Measurements from ENCODE around the gene DOCK10.

DOCK10 gene

GRCh38 chr2:225020168-225020849, 22.0 kb downstream of the DOCK10 start:
- Histone ChIP-seq H3K4me1 (ENCODE audit: control insufficient read depth in 1 of 2, insufficient read depth in 1 of 2, low read depth in 1 of 2, low read length in 1 of 2) (peaks cover 3 to 12% of the 10 kb centered on the region in 2 experiments), H3K27me3 (no peaks in the 10 kb centered on the region), H3K4me3 (ENCODE audit: low read depth in 1 of 2, low read length in 1 of 2) (no peak overlapping the region), H3K36me3 (no peaks in the 10 kb centered on the region), H3K27ac (no peak overlapping the region), H3K9me3 (no peaks in the 10 kb centered on the region)
- no peak for TF ChIP-seq CTCF (IDR thresholded peaks at IDR 0.05)

GRCh38 chr2:225019105-225019504, 23.2 kb downstream of the DOCK10 start:
- Histone ChIP-seq H3K4me1 (ENCODE audit: control insufficient read depth in 1 of 2, insufficient read depth in 1 of 2, low read depth in 1 of 2, low read length in 1 of 2) (peaks cover 0 to 9% of the 10 kb centered on the region in 2 experiments), H3K36me3 (no peaks in the 10 kb centered on the region), H3K27me3 (no peaks in the 10 kb centered on the region), H3K27ac (no peak overlapping the region), H3K9me3 (no peaks in the 10 kb centered on the region), H3K4me3 (ENCODE audit: low read depth in 1 of 2, low read length in 1 of 2) (no peak overlapping the region)
- TF ChIP-seq CTCF (IDR thresholded peaks at IDR 0.05): no peak

- H3K9me3 ChIP-seq: no peaks in the 10 kb centered on the region
- H3K4me3 ChIP-seq (ENCODE audit: low read depth in 1 of 2, low read length in 1 of 2): no peak overlapping the region
- no peaks in the 10 kb centered on the region for H3K27me3 ChIP-seq
- H3K4me1 ChIP-seq (ENCODE audit: control insufficient read depth in 1 of 2, insufficient read depth in 1 of 2, low read depth in 1 of 2, low read length in 1 of 2): peaks cover 0 to 9% of the 10 kb centered on the region in 2 experiments
- no peak overlapping the region for H3K27ac ChIP-seq
- no peaks in the 10 kb centered on the region for H3K36me3 ChIP-seq
- TF ChIP-seq CTCF (IDR thresholded peaks at IDR 0.05): no peak
Observed at GRCh38 chr2:225017713-225018112, 24.6 kb downstream of the DOCK10 start.

GRCh38 chr2:225017098-225017685, 25.1 kb downstream of the DOCK10 start:
- Histone ChIP-seq H3K4me1 (ENCODE audit: control insufficient read depth in 1 of 2, insufficient read depth in 1 of 2, low read depth in 1 of 2, low read length in 1 of 2) (peaks cover 0 to 8% of the 10 kb centered on the region in 2 experiments), H3K9me3 (no peaks in the 10 kb centered on the region), H3K4me3 (ENCODE audit: low read depth in 1 of 2, low read length in 1 of 2) (no peak overlapping the region), H3K36me3 (no peaks in the 10 kb centered on the region), H3K27me3 (no peaks in the 10 kb centered on the region), H3K27ac (no peak overlapping the region)
- no peak for TF ChIP-seq CTCF (IDR thresholded peaks at IDR 0.05)

- Histone ChIP-seq H3K36me3 (no peaks in the 10 kb centered on the region), H3K27me3 (no peaks in the 10 kb centered on the region), H3K9me3 (no peaks in the 10 kb centered on the region), H3K4me3 (ENCODE audit: low read depth in 1 of 2, low read length in 1 of 2) (no peak overlapping the region), H3K27ac (no peak overlapping the region), H3K4me1 (ENCODE audit: control insufficient read depth in 1 of 2, insufficient read depth in 1 of 2, low read depth in 1 of 2, low read length in 1 of 2) (no peaks in the 10 kb centered on the region)
- no peak for TF ChIP-seq CTCF (IDR thresholded peaks at IDR 0.05)
Observed at GRCh38 chr2:225013425-225014365, 28.6 kb downstream of the DOCK10 start.

Data from neutrophil (primary cell).